Measurements from ENCODE around the gene KRTAP24-1.

The KRTAP24-1 gene

GRCh38 chr21:30240661-30241060 is 42.1 kb downstream of the KRTAP24-1 start:
- H3K36me3 ChIP-seq, result no peaks in the 10 kb centered on the region
- no peak overlapping the region for H3K4me2 ChIP-seq
- H3K27ac ChIP-seq, result no peak overlapping the region
- no peak for TF ChIP-seq Cebpa-rat (IDR thresholded peaks at IDR 0.05)
- no peaks in the 10 kb centered on the region for H3K27me3 ChIP-seq
- no peaks in the 10 kb centered on the region for H4K20me1 ChIP-seq
- H3K9me3 ChIP-seq (replicated peaks in 1 of 11), result no peaks in the 10 kb centered on the region
- no peak overlapping the region for H3K4me3 ChIP-seq
- H3K4me1 ChIP-seq, result no peaks in the 10 kb centered on the region
- H3K9ac ChIP-seq, result no peak overlapping the region

DNA sequence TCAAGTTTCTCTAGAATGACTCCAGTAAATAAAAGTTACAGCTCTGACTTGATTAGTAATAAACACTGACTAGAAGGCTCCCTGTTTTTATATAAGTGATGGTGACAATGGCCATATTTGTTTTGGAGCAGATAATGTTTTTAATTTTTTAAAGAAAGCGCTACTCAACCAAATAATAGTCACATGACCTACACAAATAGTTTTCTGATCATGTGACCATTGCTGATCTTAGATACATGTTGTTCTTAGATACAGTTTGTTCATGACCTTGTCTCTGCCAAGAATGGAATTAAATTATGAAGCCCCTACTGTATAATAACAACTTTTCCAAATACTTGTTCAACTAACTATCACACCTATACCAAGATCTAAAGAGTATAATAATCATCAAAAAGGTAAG is 44.6 kb downstream of the KRTAP24-1 start:
- Histone ChIP-seq H3K4me1 (no peaks in the 10 kb centered on the region), H3K4me2 (no peak overlapping the region), H3K9me3 (replicated peaks in 1 of 11) (no peaks in the 10 kb centered on the region), H3K36me3 (no peaks in the 10 kb centered on the region), H3K27ac (no peak overlapping the region), H4K20me1 (no peaks in the 10 kb centered on the region), H3K4me3 (no peak overlapping the region), H3K27me3 (no peaks in the 10 kb centered on the region), H3K9ac (no peak overlapping the region)
- TF ChIP-seq Cebpa-rat (IDR thresholded peaks at IDR 0.05), result no peak

- Histone ChIP-seq H3K4me2 (no peak overlapping the region), H3K4me3 (no peak overlapping the region), H3K27ac (no peak overlapping the region), H4K20me1 (no peaks in the 10 kb centered on the region), H3K9me3 (replicated peaks in 1 of 11) (0 out of 22 replicates have a peak, but pooled peaks cover 0 to 6% (median 0%) of the 10 kb centered on the region in 11 experiments), H3K36me3 (no peaks in the 10 kb centered on the region), H3K4me1 (no peaks in the 10 kb centered on the region), H3K27me3 (no peaks in the 10 kb centered on the region), H3K9ac (no peak overlapping the region)
- no peak for TF ChIP-seq Cebpa-rat (IDR thresholded peaks at IDR 0.05)
Measured at GRCh38 chr21:30234643-30235042, 48.1 kb downstream of the KRTAP24-1 start.

- Histone ChIP-seq H3K27me3 (no peaks in the 10 kb centered on the region), H3K27ac (no peak overlapping the region), H3K9me3 (replicated peaks in 1 of 11) (0 out of 22 replicates have a peak, but pooled peaks cover 0 to 6% (median 0%) of the 10 kb centered on the region in 11 experiments), H3K4me2 (no peak overlapping the region), H3K4me1 (no peaks in the 10 kb centered on the region), H4K20me1 (no peaks in the 10 kb centered on the region), H3K4me3 (no peak overlapping the region), H3K36me3 (no peaks in the 10 kb centered on the region), H3K9ac (no peak overlapping the region)
- TF ChIP-seq Cebpa-rat (IDR thresholded peaks at IDR 0.05), result no peak
Measured at GRCh38 chr21:30234050-30234449, 48.7 kb downstream of the KRTAP24-1 start.

DNA sequence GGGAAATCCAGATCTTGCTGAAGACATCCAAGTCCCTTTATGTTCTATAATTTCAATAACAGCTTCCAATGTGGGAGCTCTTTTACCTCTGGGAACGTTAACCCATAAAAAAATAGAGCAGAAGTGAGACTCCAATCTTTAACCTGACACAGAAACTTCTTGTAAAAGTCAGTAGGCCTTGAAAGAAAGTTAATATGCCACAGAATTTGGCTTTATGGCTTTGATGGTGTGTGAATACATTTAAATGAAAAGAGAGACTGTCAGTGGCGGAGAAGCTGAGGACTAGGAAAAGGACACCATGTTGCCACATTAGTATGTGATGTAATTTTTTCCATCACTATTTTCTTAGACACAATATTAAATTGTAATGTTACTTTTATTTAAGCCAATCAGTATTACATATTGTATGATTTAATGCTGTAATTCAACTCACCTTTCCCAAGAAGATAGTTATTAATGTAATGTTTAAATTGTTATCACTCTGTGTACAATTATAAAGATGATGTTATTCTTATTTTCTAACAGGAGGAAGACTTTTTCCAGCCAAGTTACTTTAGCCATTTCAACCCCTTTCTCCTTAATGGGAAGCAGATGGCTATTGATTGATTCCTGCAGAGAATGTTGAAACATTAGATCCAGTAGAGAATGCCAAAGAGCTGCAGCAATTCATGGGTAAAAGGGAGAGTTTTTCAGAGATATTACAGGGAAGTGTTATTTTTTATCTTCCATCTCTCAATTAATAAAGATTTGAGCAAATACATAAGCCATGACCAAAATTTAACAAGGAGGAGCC is 49.3 kb downstream of the KRTAP24-1 start:
- H3K27me3 ChIP-seq, result no peaks in the 10 kb centered on the region
- H4K20me1 ChIP-seq, result no peaks in the 10 kb centered on the region
- no peak overlapping the region for H3K4me3 ChIP-seq
- H3K4me1 ChIP-seq, result peaks cover 0 to 2% (median 0%) of the 10 kb centered on the region in 10 experiments; a peak in 5 of 20 replicates
- no peak overlapping the region for H3K9ac ChIP-seq
- no peak for TF ChIP-seq Cebpa-rat (IDR thresholded peaks at IDR 0.05)
- H3K36me3 ChIP-seq, result no peaks in the 10 kb centered on the region
- H3K9me3 ChIP-seq (replicated peaks in 1 of 11), result 0 out of 22 replicates have a peak, but pooled peaks cover 0 to 6% (median 0%) of the 10 kb centered on the region in 11 experiments
- no peak overlapping the region for H3K27ac ChIP-seq
- no peak overlapping the region for H3K4me2 ChIP-seq

GRCh38 chr21:30232011-30232410 is 50.7 kb downstream of the KRTAP24-1 start:
- Histone ChIP-seq H3K4me2 (no peak overlapping the region), H3K27me3 (no peaks in the 10 kb centered on the region), H3K4me1 (peaks cover 0 to 16% (median 0%) of the 10 kb centered on the region in 10 experiments; a peak in 6 of 20 replicates), H3K27ac (no peak overlapping the region), H3K9me3 (replicated peaks in 1 of 11) (0 out of 22 replicates have a peak, but pooled peaks cover 0 to 6% (median 0%) of the 10 kb centered on the region in 11 experiments), H3K4me3 (no peak overlapping the region), H3K9ac (no peak overlapping the region), H4K20me1 (no peaks in the 10 kb centered on the region), H3K36me3 (no peaks in the 10 kb centered on the region)
- no peak for TF ChIP-seq Cebpa-rat (IDR thresholded peaks at IDR 0.05)

All from BLaER1 treated with 17β-estradiol and CSF1 and Interleukin-3, amounts not matched to agents 10 nM and 100 nM (cell line).